ENCODE results near the gene CABCOCO1.
A peak's percentile ranks its signal among the peaks of the same experiment; 100 is the strongest.

CABCOCO1 gene

GRCh38 chr10:61747307-61747706, 84.6 kb downstream of the CABCOCO1 start:
- H3K9me3 Mint-ChIP-seq = peaks cover 6% of the 10 kb centered on the region
- no peaks in the 10 kb centered on the region for H3K36me3 Mint-ChIP-seq (ENCODE audit: low read depth)
- no peak overlapping the region for H3K4me3 Mint-ChIP-seq
- H3K27ac Mint-ChIP-seq = no peak overlapping the region
- no peak for DNase-seq
- H3K4me1 Mint-ChIP-seq (ENCODE audit: low read depth) = peaks cover 18% of the 10 kb centered on the region
- no peaks in the 10 kb centered on the region for H3K27me3 Mint-ChIP-seq

GRCh38 chr10:61749291-61749690, 86.6 kb downstream of the CABCOCO1 start:
- no peak overlapping the region for H3K4me3 Mint-ChIP-seq
- H3K36me3 Mint-ChIP-seq (ENCODE audit: low read depth) = no peaks in the 10 kb centered on the region

GRCh38 chr10:61750943-61751471, 88.3 kb downstream of the CABCOCO1 start:
- DNase-seq = peak; percentile 77
- Mint-ChIP-seq H3K27ac (peak overlapping the region; percentile 64), H3K9me3 (no peaks in the 10 kb centered on the region), H3K4me1 (ENCODE audit: low read depth) (peaks cover 39% of the 10 kb centered on the region), H3K27me3 (no peaks in the 10 kb centered on the region), H3K4me3 (peak overlapping the region; percentile 18), H3K36me3 (ENCODE audit: low read depth) (no peaks in the 10 kb centered on the region)

More at GRCh38 chr10:61749291-61749690, 86.6 kb downstream of the CABCOCO1 start:
- no peak overlapping the region for H3K27ac Mint-ChIP-seq
- H3K9me3 Mint-ChIP-seq = peaks cover 5% of the 10 kb centered on the region
- peaks cover 31% of the 10 kb centered on the region for H3K4me1 Mint-ChIP-seq (ENCODE audit: low read depth)
- DNase-seq = no peak
- no peaks in the 10 kb centered on the region for H3K27me3 Mint-ChIP-seq

GRCh38 chr10:61751599-61751998, 88.9 kb downstream of the CABCOCO1 start:
- no peak for DNase-seq
- Mint-ChIP-seq H3K27ac (peak overlapping the region; percentile 59), H3K4me3 (no peak overlapping the region), H3K9me3 (no peaks in the 10 kb centered on the region), H3K27me3 (no peaks in the 10 kb centered on the region), H3K36me3 (ENCODE audit: low read depth) (no peaks in the 10 kb centered on the region), H3K4me1 (ENCODE audit: low read depth) (peaks cover 39% of the 10 kb centered on the region)

- no peak for DNase-seq
- Mint-ChIP-seq H3K4me1 (ENCODE audit: low read depth) (peaks cover 39% of the 10 kb centered on the region), H3K9me3 (no peaks in the 10 kb centered on the region), H3K4me3 (no peak overlapping the region), H3K27me3 (no peaks in the 10 kb centered on the region), H3K27ac (peak overlapping the region; percentile 59), H3K36me3 (ENCODE audit: low read depth) (no peaks in the 10 kb centered on the region)
Observed at GRCh38 chr10:61752111-61753011, 89.6 kb downstream of the CABCOCO1 start.

DNA sequence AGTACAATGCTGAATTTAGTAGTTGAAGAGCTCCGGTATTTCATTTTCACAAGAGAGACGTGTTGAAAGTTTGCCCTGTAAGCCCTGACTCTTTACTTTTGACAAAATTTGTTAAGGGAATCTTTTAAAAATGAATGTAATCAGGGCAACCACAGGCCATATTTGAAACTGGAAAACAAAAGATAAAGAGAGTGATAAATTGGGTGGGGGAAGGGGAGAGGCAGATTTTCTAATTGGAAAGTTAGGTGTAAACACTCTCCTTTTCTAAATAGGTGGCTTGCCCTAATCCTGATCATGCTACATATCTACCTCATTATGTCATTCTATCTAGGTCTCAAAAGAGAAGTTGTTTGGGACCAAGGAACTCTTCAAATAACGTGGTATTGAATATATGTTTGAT, 90.7 kb downstream of the CABCOCO1 start:
- no peak overlapping the region for H3K27ac Mint-ChIP-seq
- H3K9me3 Mint-ChIP-seq = no peaks in the 10 kb centered on the region

DNA sequence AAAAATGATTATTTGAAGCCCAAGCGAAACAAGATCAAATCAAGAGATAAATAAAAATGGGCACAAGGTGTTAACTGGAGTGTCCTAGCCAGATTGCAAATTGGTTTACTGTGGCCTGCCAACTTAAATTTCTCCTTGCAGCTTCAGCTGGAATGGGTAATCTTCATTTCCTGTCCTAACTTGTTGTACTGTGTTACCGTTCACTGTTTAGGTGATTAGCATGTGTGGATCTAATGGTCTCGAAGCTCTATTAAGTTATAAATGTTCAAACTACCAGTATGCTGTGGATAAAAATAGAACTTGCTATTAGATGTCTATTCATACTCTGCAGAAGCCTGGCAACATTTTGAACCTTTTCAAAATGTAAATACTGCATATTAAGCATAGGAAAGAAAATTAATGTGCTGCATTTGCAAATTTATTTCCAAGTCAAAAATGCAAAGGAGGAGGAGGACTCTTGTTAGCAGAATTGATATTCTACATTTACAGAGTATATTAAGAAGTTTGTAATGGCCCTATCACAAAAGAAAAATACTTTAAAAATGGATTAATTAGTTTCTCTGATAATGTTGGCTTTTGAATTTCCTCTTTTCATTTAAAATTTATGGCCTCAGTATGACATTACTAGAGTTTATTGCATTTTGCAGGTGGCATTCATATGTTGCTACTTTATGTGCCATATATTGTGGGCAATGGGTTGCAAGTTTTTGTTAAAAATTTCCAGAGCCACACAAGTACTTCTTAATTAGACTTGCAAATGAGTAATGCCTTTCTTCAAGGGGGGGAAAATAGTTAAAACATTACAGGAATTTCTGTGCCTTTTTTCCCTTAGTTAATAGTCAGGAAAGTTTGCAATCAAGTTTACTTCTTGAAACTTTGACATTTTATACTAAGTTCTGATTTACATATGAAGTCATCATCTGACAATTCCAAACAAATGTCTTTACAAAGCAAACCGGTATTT, 92.1 kb downstream of the CABCOCO1 start:
- Mint-ChIP-seq H3K27ac (no peak overlapping the region), H3K27me3 (no peaks in the 10 kb centered on the region), H3K36me3 (ENCODE audit: low read depth) (no peaks in the 10 kb centered on the region), H3K9me3 (no peaks in the 10 kb centered on the region), H3K4me1 (ENCODE audit: low read depth) (peaks cover 39% of the 10 kb centered on the region), H3K4me3 (no peak overlapping the region)
- no peak for DNase-seq

More for the DNA sequence above, 90.7 kb downstream of the CABCOCO1 start:
- Mint-ChIP-seq H3K27me3 (no peaks in the 10 kb centered on the region), H3K4me1 (ENCODE audit: low read depth) (peaks cover 39% of the 10 kb centered on the region), H3K36me3 (ENCODE audit: low read depth) (no peaks in the 10 kb centered on the region), H3K4me3 (no peak overlapping the region)
- no peak for DNase-seq

DNA sequence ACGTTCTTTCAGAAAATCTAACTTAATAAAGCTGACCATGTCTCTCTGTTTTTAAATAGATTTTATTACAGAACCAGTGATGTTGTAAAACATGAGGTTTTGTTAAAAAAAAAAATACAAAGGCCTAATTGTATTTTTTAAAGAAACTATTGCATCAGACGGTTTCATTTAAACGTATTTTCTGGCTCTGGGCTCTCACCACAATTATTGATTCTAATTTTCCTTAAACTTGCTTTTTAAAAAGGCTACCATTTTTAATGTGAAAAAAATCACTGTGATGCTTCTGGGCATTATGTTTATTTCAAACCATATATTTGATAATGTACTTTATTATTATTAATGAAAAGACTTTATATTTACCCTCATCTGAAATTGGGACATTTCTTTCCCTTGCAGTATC, 94.3 kb downstream of the CABCOCO1 start:
- no peak overlapping the region for H3K27ac Mint-ChIP-seq
- peaks cover 34% of the 10 kb centered on the region for H3K4me1 Mint-ChIP-seq (ENCODE audit: low read depth)
- no peak overlapping the region for H3K4me3 Mint-ChIP-seq
- no peaks in the 10 kb centered on the region for H3K9me3 Mint-ChIP-seq
- H3K36me3 Mint-ChIP-seq (ENCODE audit: low read depth) = no peaks in the 10 kb centered on the region
- no peak for DNase-seq
- H3K27me3 Mint-ChIP-seq = no peaks in the 10 kb centered on the region

- Mint-ChIP-seq H3K9me3 (no peaks in the 10 kb centered on the region), H3K27ac (no peak overlapping the region), H3K4me1 (ENCODE audit: low read depth) (peaks cover 29% of the 10 kb centered on the region), H3K27me3 (no peaks in the 10 kb centered on the region), H3K4me3 (no peak overlapping the region), H3K36me3 (ENCODE audit: low read depth) (no peaks in the 10 kb centered on the region)
- no peak for DNase-seq
Observed at GRCh38 chr10:61757525-61758397, 95.0 kb downstream of the CABCOCO1 start.

DNA sequence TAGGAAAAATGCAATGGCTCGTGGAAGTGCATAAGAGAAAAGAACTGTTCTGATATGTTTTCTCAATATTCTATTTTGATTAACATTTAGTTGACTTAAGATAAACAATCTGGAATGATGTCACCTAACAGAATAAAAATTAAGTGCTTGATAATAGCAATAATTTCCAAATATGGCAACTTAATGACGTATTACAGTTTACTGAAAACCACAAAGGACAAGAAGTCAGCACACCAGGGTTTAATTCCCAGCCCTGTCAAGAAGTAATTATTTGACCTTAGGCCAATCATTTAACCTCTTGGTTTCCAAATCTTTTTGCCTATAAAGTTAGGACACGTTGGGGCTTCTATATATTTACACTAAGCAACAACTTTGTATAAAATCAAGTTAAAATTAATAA, 95.7 kb downstream of the CABCOCO1 start:
- DNase-seq = no peak
- no peaks in the 10 kb centered on the region for H3K36me3 Mint-ChIP-seq (ENCODE audit: low read depth)

GRCh38 chr10:61759751-61760150, 97.0 kb downstream of the CABCOCO1 start:
- H3K27me3 Mint-ChIP-seq = no peaks in the 10 kb centered on the region
- no peak overlapping the region for H3K27ac Mint-ChIP-seq
- no peak overlapping the region for H3K4me3 Mint-ChIP-seq
- no peak for DNase-seq
- H3K36me3 Mint-ChIP-seq (ENCODE audit: low read depth) = no peaks in the 10 kb centered on the region
- H3K9me3 Mint-ChIP-seq = no peaks in the 10 kb centered on the region
- peaks cover 25% of the 10 kb centered on the region for H3K4me1 Mint-ChIP-seq (ENCODE audit: low read depth)

More for the DNA sequence above, 95.7 kb downstream of the CABCOCO1 start:
- Mint-ChIP-seq H3K27ac (no peak overlapping the region), H3K9me3 (no peaks in the 10 kb centered on the region), H3K4me1 (ENCODE audit: low read depth) (peaks cover 28% of the 10 kb centered on the region), H3K4me3 (no peak overlapping the region), H3K27me3 (no peaks in the 10 kb centered on the region)

- H3K27me3 Mint-ChIP-seq = no peaks in the 10 kb centered on the region
- H3K27ac Mint-ChIP-seq = no peak overlapping the region
- no peak overlapping the region for H3K4me3 Mint-ChIP-seq
- no peaks in the 10 kb centered on the region for H3K36me3 Mint-ChIP-seq (ENCODE audit: low read depth)
- peaks cover 31% of the 10 kb centered on the region for H3K4me1 Mint-ChIP-seq (ENCODE audit: low read depth)
- DNase-seq = no peak
- no peaks in the 10 kb centered on the region for H3K9me3 Mint-ChIP-seq
Observed at GRCh38 chr10:61760943-61761824, 98.5 kb downstream of the CABCOCO1 start.

DNA sequence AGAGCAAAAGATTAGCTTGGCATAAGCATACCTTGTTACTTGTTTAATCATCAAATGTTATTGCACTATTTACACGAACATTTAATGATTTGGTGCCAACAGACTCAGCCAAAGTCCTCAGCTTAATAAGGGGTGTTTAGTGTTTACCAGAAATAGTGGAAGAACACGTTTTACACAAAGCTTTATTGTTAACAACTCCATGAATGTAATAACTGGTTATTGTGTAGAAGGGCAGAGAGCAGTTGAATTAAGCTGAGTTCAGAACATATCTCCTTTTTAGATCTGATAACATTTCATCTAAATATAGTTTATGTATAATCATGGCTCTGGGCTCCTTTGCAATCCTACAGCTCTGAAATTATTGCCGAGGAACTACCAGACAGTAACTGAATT, 99.1 kb downstream of the CABCOCO1 start:
- Mint-ChIP-seq H3K27ac (no peak overlapping the region), H3K36me3 (ENCODE audit: low read depth) (no peaks in the 10 kb centered on the region), H3K27me3 (no peaks in the 10 kb centered on the region), H3K4me3 (no peak overlapping the region), H3K4me1 (ENCODE audit: low read depth) (peaks cover 33% of the 10 kb centered on the region), H3K9me3 (no peaks in the 10 kb centered on the region)
- DNase-seq = no peak

Measured in activated T-cell treated with anti-CD3 and anti-CD28 coated beads, Interleukin-2, amount 50 U/mL, for 24 hours (primary cell).